ENCODE measurements around the gene C6orf163. TPM values are rescaled to one million over a fixed set of nuclear protein-coding genes. Genes with fewer than 3 reads are reported as not detected.

Gene C6orf163
- total RNA-seq, 1 donor from 2014 or later: 3.2 TPM

- intact Hi-C loops (cut with micrococcal nuclease): loop anchor here (5.0 kb wide), 1 partner anchor 1269 kb away; no protein-coding TSS in a partner anchor
Measured at GRCh38 chr6:87356181-87356580, 11.6 kb downstream of the C6orf163 start.

- intact Hi-C loops (cut with micrococcal nuclease): loop anchor here (5.0 kb wide), 1 partner anchor 1270 kb away; no protein-coding TSS in a partner anchor
Measured at GRCh38 chr6:87357479-87358196, 13.0 kb downstream of the C6orf163 start.

GRCh38 chr6:87364602-87365252, 20.1 kb downstream of the C6orf163 start:
- intact Hi-C loops (cut with micrococcal nuclease): no loop called here

- intact Hi-C loops (cut with micrococcal nuclease): no loop called here
Measured at GRCh38 chr6:87366072-87366827, 21.6 kb downstream of the C6orf163 start.

GRCh38 chr6:87366899-87367298, 22.3 kb downstream of the C6orf163 start:
- intact Hi-C loops (cut with micrococcal nuclease): no loop called here

GRCh38 chr6:87373377-87373776, 28.8 kb downstream of the C6orf163 start:
- intact Hi-C loops (cut with micrococcal nuclease): no loop called here

GRCh38 chr6:87375315-87375714, 30.7 kb downstream of the C6orf163 start:
- intact Hi-C loops (cut with micrococcal nuclease): no loop called here

GRCh38 chr6:87376643-87377042, 32.0 kb downstream of the C6orf163 start:
- intact Hi-C loops (cut with micrococcal nuclease): no loop called here

- intact Hi-C loops (cut with micrococcal nuclease): no loop called here
Measured at GRCh38 chr6:87378947-87379346, 34.3 kb downstream of the C6orf163 start.

GRCh38 chr6:87382861-87383260, 38.2 kb downstream of the C6orf163 start:
- intact Hi-C loops (cut with micrococcal nuclease): no loop called here

- intact Hi-C loops (cut with micrococcal nuclease): no loop called here
Measured at GRCh38 chr6:87384038-87384437, 39.4 kb downstream of the C6orf163 start.

GRCh38 chr6:87384449-87384848, 39.8 kb downstream of the C6orf163 start:
- intact Hi-C loops (cut with micrococcal nuclease): no loop called here

GRCh38 chr6:87391334-87391733, 46.7 kb downstream of the C6orf163 start:
- intact Hi-C loops (cut with micrococcal nuclease): loop anchor here (5.0 to 10.0 kb wide), 3 partner anchors 311 to 1073 kb away; partner anchors contain the start of genes AKIRIN2 and CNR1

- intact Hi-C loops (cut with micrococcal nuclease): loop anchor here (1.0 to 10.0 kb wide), 13 partner anchors 43 to 1477 kb away; partner anchors contain the start of genes AKIRIN2, CNR1 and SMIM8
Measured at GRCh38 chr6:87393026-87393622, 48.5 kb downstream of the C6orf163 start.

- intact Hi-C loops (cut with micrococcal nuclease): loop anchor here (10.0 kb wide), 1 partner anchor 1069 kb away; no protein-coding TSS in a partner anchor
Measured at GRCh38 chr6:87395431-87395830, 50.8 kb downstream of the C6orf163 start.

- intact Hi-C loops (cut with micrococcal nuclease): loop anchor here (10.0 kb wide), 1 partner anchor 1068 kb away; no protein-coding TSS in a partner anchor
Measured at GRCh38 chr6:87396595-87397392, 52.2 kb downstream of the C6orf163 start.

GRCh38 chr6:87397656-87398055, 53.0 kb downstream of the C6orf163 start:
- intact Hi-C loops (cut with micrococcal nuclease): loop anchor here (10.0 kb wide), 1 partner anchor 1067 kb away; no protein-coding TSS in a partner anchor

- intact Hi-C loops (cut with micrococcal nuclease): no loop called here
Measured at GRCh38 chr6:87401832-87402231, 57.2 kb downstream of the C6orf163 start.

- intact Hi-C loops (cut with micrococcal nuclease): no loop called here
Measured at GRCh38 chr6:87407561-87407900, 62.9 kb downstream of the C6orf163 start.
